ENCODE measurements around the gene AATF. TPM values are rescaled to one million over a fixed set of nuclear protein-coding genes. Genes with fewer than 3 reads are reported as not detected.

AATF gene
- total and polyA plus RNA-seq, 2 of the 8 experiments (the other 6 are each of a cell fraction or from before 2014, with no cell fraction given), result 20.1 to 62.8 TPM

DNA sequence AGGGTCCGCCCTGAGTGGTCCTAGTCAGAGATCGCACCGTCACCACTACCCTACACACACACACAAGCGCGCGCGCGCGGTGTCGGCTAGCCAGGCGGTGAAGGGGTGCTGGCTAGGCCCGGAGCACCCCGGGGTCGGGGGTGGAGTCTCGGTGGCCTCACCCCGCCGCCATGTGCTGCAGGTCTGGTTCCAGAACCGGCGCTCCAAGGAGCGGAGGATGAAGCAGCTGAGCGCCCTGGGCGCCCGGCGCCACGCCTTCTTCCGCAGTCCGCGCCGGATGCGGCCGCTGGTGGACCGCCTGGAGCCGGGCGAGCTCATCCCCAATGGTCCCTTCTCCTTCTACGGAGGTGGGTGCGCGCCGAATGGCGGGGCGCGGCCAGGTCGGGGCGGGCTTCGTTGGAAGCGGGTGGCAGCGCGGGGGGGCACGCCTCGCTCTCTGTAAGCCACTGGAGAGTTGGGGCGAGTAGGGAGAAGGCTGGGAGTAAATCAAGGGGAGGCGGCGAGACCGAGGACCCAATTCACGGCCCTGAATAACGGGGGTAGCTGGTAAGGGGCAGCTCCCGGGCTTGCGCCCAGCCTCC lies 6.6 kb upstream of the AATF start:
- H3K9me3 ChIP-seq (ENCODE audit: insufficient read depth in 2 of 2, low read depth in 1 of 2, low read length in 1 of 2), result no peaks in the 10 kb centered on the region; a peak in 1 of 4 replicates
- H3K27me3 ChIP-seq (replicated peaks in 1 of 4; ENCODE audit: control insufficient read depth in 3 of 4, extremely low read depth in 1 of 4, insufficient read depth in 3 of 4, low read length in 3 of 4), result peaks cover 92 to 100% (median 96%) of the 10 kb centered on the region in 4 experiments
- H3K4me1 ChIP-seq (replicated peaks in 1 of 4; ENCODE audit: control insufficient read depth in 3 of 4, insufficient read depth in 4 of 4, low read length in 3 of 4), result peaks cover 7 to 63% (median 51%) of the 10 kb centered on the region in 4 experiments
- H2BK5ac ChIP-seq (ENCODE audit: low read depth, low read length), result no peak overlapping the region
- FAIRE-seq (no peak), DNase-seq (ENCODE audit: low read depth in 1 of 2, low spot score in 2 of 2) (peak in 1 of 2 experiments; percentile 80)
- no peak overlapping the region for H4K5ac ChIP-seq (ENCODE audit: insufficient read length, low read depth, low read length)
- H4K91ac ChIP-seq (replicated peaks; ENCODE audit: insufficient read length, low read length), result no peak overlapping the region
- ChIA-PET CTCF (ENCODE audit: partially characterized antibody) (interaction anchor here (0.9 to 2.1 kb wide), 3 partner anchors 11 to 105 kb away, joined by 3 to 5 read pairs (median 4); no protein-coding TSS in a partner anchor), POLR2A (ENCODE audit: partially characterized antibody) (interaction anchor here (5.9 kb wide), 1 partner anchor 9 kb away, joined by 45 read pairs; no protein-coding TSS in a partner anchor)
- peak overlapping the region; percentile 89 for H2BK12ac ChIP-seq (ENCODE audit: low read depth, low read length)
- H2BK20ac ChIP-seq (ENCODE audit: low read length), result no peak overlapping the region
- no peaks in the 10 kb centered on the region for H3K79me1 ChIP-seq (ENCODE audit: low read depth, low read length)
- H3K79me2 ChIP-seq (ENCODE audit: control insufficient read depth in 1 of 2, insufficient read depth in 2 of 2, low read length in 2 of 2), result no peaks in the 10 kb centered on the region
- H4K20me1 ChIP-seq (replicated peaks in 1 of 2; ENCODE audit: control insufficient read depth in 1 of 2, insufficient read depth in 2 of 2, low read length in 2 of 2), result peaks cover 10 to 28% of the 10 kb centered on the region in 2 experiments
- no peak overlapping the region for H3K9ac ChIP-seq (replicated peaks in 1 of 4; ENCODE audit: extremely low read depth in 1 of 4, low read depth in 3 of 4, low read length in 3 of 4)
- no peak overlapping the region for H2AFZ ChIP-seq (ENCODE audit: low read length)
- H3K4me3 ChIP-seq (ENCODE audit: extremely low read depth in 1 of 4, insufficient read depth in 2 of 4, low read depth in 3 of 4, low read length in 4 of 4), result peak overlapping the region in 2 of 4 experiments; percentile 7 to 54; a peak in 2 of 8 replicates
- H3K4ac ChIP-seq (replicated peaks; ENCODE audit: insufficient read length, low read depth, low read length), result no peak overlapping the region
- peak overlapping the region; percentile 97; the same call in 1 of the 2 replicates for H2AK5ac ChIP-seq (ENCODE audit: low read depth, low read length)
- no peak overlapping the region for H2BK120ac ChIP-seq (replicated peaks; ENCODE audit: low read depth, low read length)
- peak overlapping the region; percentile 70 to 88 for H3K4me2 ChIP-seq (ENCODE audit: insufficient read depth in 1 of 2, low read depth in 2 of 2, low read length in 2 of 2)
- H3K27ac ChIP-seq (ENCODE audit: low read depth, low read length), result no peak overlapping the region
- no peak overlapping the region for H3K23ac ChIP-seq (ENCODE audit: insufficient read length)
- peaks cover 0 to 13% (median 0%) of the 10 kb centered on the region in 4 experiments; a peak in 1 of 8 replicates for H3K36me3 ChIP-seq (ENCODE audit: control insufficient read depth in 2 of 4, insufficient read depth in 4 of 4, low read length in 3 of 4)
- peak overlapping the region; percentile 95; the same call in 1 of the 2 replicates for H2BK15ac ChIP-seq (ENCODE audit: low read length)
- WGBS, 2 experiments (ENCODE audit: extremely low coverage in 1 of 2, insufficient coverage in 1 of 2, insufficient read length in 1 of 2, insufficient replicate concordance in 2 of 2, low coverage in 1 of 2, low lambda C conversion rate in 2 of 2, missing lambda C conversion rate in 1 of 2), result 2% methylated on average over 37 of the region's 57 CpGs; no CpG with 5 or more reads in 1 of the 2 experiments
- no peak overlapping the region for H3K56ac ChIP-seq (replicated peaks; ENCODE audit: insufficient read length, low read depth, low read length)
- peaks cover 5% of the 10 kb centered on the region; the same call in 1 of the 2 replicates for H3K23me2 ChIP-seq (ENCODE audit: low read depth, low read length)
- no peak overlapping the region; the same call in 1 of the 2 replicates for H3K18ac ChIP-seq (ENCODE audit: extremely low read depth, low read length)
- H4K8ac ChIP-seq (ENCODE audit: extremely low read depth, insufficient read depth, low read length), result peak overlapping the region; percentile 1; the same call in 1 of the 2 replicates
- H3K14ac ChIP-seq (ENCODE audit: insufficient read length), result no peak overlapping the region
- TF ChIP-seq ZNF274 (IDR thresholded peaks at IDR 0.05; ENCODE audit: borderline replicate concordance, extremely low read depth, low read length) (no peak), CHD1 (IDR thresholded peaks at IDR 0.05; ENCODE audit: low read depth, low read length) (no peak), GTF2F1 (IDR thresholded peaks at IDR 0.05; ENCODE audit: borderline replicate concordance, low read depth, low read length) (no peak), CHD2 (IDR thresholded peaks at IDR 0.05; ENCODE audit: low read length) (no peak), SUZ12 (IDR thresholded peaks at IDR 0.05; ENCODE audit: low read length) (peak; percentile 97), SIX5 (IDR thresholded peaks at IDR 0.05; ENCODE audit: low read depth, low read length) (no peak), SIN3A (conservative IDR thresholded peaks at IDR 0.05 in 1 of 2, IDR thresholded peaks at IDR 0.05 in 1 of 2; ENCODE audit: low read depth in 1 of 2, low read length in 2 of 2) (no peak), SAP30 (IDR thresholded peaks at IDR 0.05; ENCODE audit: insufficient read depth, insufficient replicate concordance, low read length) (no peak), CBX8 (IDR thresholded peaks at IDR 0.05; ENCODE audit: borderline replicate concordance, low read depth, low read length) (no peak; the same call in 1 of the 2 replicates), TEAD4 (IDR thresholded peaks at IDR 0.05; ENCODE audit: low read depth, low read length) (no peak), SIRT6 (IDR thresholded peaks at IDR 0.05; ENCODE audit: low read length) (no peak)
- TF ChIP-seq, protein P1, sequence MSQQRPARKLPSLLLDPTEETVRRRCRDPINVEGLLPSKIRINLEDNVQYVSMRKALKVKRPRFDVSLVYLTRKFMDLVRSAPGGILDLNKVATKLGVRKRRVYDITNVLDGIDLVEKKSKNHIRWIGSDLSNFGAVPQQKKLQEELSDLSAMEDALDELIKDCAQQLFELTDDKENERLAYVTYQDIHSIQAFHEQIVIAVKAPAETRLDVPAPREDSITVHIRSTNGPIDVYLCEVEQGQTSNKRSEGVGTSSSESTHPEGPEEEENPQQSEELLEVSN (IDR thresholded peaks at IDR 0.05), result no peak

Data from H1 (cell line).